A549 (cell line): ENCODE results near the gene DOCK1. TPM values are rescaled to one million over a fixed set of nuclear protein-coding genes. Genes with fewer than 3 reads are reported as not detected.
A peak's percentile ranks its signal among the peaks of the same experiment; 100 is the strongest.

Experiments used
- ATAC-seq, 2 experiments: fragments of 200-7000 bp in 1 of 2; fragments of >200 bp in 1 of 2; cut with Nextera tagmentation in 1 of 2; cut with Tn5 transposase in 1 of 2; 3 replicates each; pipeline versions ENCODE4 v1.8.0 to v1.9.1; 2018 to 2020; ENCODE audit warnings: mild to moderate bottlenecking in 1 of 2, moderate library complexity in 1 of 2
- CTCF ChIA-PET: fragments of 300-600 bp; sonication (Branson Sonifier 250); formaldehyde crosslinking; extraction: SDS; loops from one replicate; lab custom pipeline; 2021; ENCODE audit warnings: antibody characterized with exemption, inconsistent platforms; lab: Yijun Ruan, JAX
- POLR2A ChIA-PET: fragments of 350-600 bp; formaldehyde crosslinking; extraction: SDS; loops from one replicate; lab custom pipeline; 2021; ENCODE audit warnings: antibody characterized with exemption, inconsistent platforms; lab: Yijun Ruan, JAX
- DNase-seq, 2 experiments: peaks; one replicate each; pipeline versions ENCODE4 v3.0.0 to v3.0.0-alpha.2; 2011 to 2016; ENCODE audit warnings: low read depth in 1 of 2, low spot score in 1 of 2
- FAIRE-seq: peaks from 2 replicates; lab custom pipeline; 2011; peaks lifted over from hg19 to GRCh38; lab: Jason Lieb, UNC
- H3K27ac ChIP-seq, 2 experiments: fragments of >200 bp; sonication (Bioruptor Twin); formaldehyde crosslinking; 3 replicates each; pipeline ENCODE4 v1.5.1; 2016 to 2017
- H3K4me1 ChIP-seq: fragments of >200 bp; sonication (Bioruptor Twin); formaldehyde crosslinking; 3 replicates; pipeline ENCODE4 v1.6.1; 2016
- H3K4me2 ChIP-seq: fragments of >200 bp; sonication (Bioruptor Twin); formaldehyde crosslinking; 3 replicates; pipeline ENCODE4 v1.6.1; 2016
- H3K4me3 ChIP-seq: fragments of >200 bp; sonication (Bioruptor Twin); formaldehyde crosslinking; 3 replicates; pipeline ENCODE4 v1.5.1; 2016
- H3K9me3 ChIP-seq: fragments of >200 bp; sonication (Bioruptor Twin); formaldehyde crosslinking; 3 replicates; pipeline ENCODE4 v1.6.1; 2016
- BCL3 ChIP-seq: fragments of >200 bp; sonication (Bioruptor Twin); formaldehyde crosslinking; IDR thresholded peaks from 3 replicates; pipeline ENCODE4 v1.6.1; 2016
- CBX8 ChIP-seq: fragments of 200-600 bp; sonication (generic); IDR thresholded peaks from 2 replicates; pipeline ENCODE4 v1.6.1; 2016
- CHD2 ChIP-seq: fragments of 150-350 bp; IDR thresholded peaks from 2 replicates; pipeline ENCODE4 v1.6.1; 2014; ENCODE audit warnings: low read length; ENCODE audit not compliant: partially characterized antibody
- CHD4 ChIP-seq: fragments of 200-600 bp; sonication (generic); IDR thresholded peaks from 2 replicates; pipeline ENCODE4 v1.6.1; 2016; ENCODE audit warnings: antibody characterized with exemption, mild to moderate bottlenecking, borderline replicate concordance
- E2F6 ChIP-seq: IDR thresholded peaks from 2 replicates; pipeline ENCODE4 v1.6.1; 2012; ENCODE audit warnings: low read depth, borderline replicate concordance
- ELK1 ChIP-seq: fragments of 150-350 bp; IDR thresholded peaks from 2 replicates; pipeline ENCODE4 v1.6.1; 2014; ENCODE audit warnings: low read depth, mild to moderate bottlenecking, low read length
- EP300 ChIP-seq, 2 experiments: fragments of >200 bp; sonication (Bioruptor Twin); formaldehyde crosslinking; IDR thresholded peaks; 2 replicates in 1 of 2; 3 replicates in 1 of 2; pipeline ENCODE4 v1.6.1; 2016 to 2017
- ESRRA ChIP-seq: fragments of 150-350 bp; IDR thresholded peaks from 2 replicates; pipeline ENCODE4 v1.6.1; 2014; ENCODE audit warnings: mild to moderate bottlenecking, low read length, borderline replicate concordance
- HOXB13 ChIP-seq: fragments of 250-450 bp; sonication (Bioruptor Pico); IDR thresholded peaks from 2 replicates; pipeline ENCODE4 v1.5.0; 2020; ENCODE audit warnings: low read depth, mild to moderate bottlenecking, moderate library complexity
- NFE2L2 ChIP-seq: fragments of 150-350 bp; conservative IDR thresholded peaks from 2 replicates; pipeline ENCODE4 v1.6.1; 2014; ENCODE audit warnings: low read length
- PBX3 ChIP-seq: IDR thresholded peaks from 2 replicates; pipeline ENCODE4 v1.6.1; 2012
- PHF8 ChIP-seq: fragments of 200-600 bp; sonication (generic); IDR thresholded peaks from 2 replicates; pipeline ENCODE4 v1.6.1; 2016; ENCODE audit warnings: low read depth, mild to moderate bottlenecking, antibody characterized with exemption, moderate library complexity, borderline replicate concordance
- REST ChIP-seq: fragments of 200-600 bp; sonication (generic); IDR thresholded peaks from 2 replicates; pipeline ENCODE4 v1.6.1; 2016; ENCODE audit warnings: antibody characterized with exemption, mild to moderate bottlenecking, moderate library complexity
- RNF2 ChIP-seq: fragments of 200-600 bp; sonication (generic); IDR thresholded peaks from 2 replicates; pipeline ENCODE4 v1.6.1; 2016; ENCODE audit warnings: low read depth, mild to moderate bottlenecking, antibody characterized with exemption, moderate library complexity, borderline replicate concordance
- USF2 ChIP-seq: fragments of 450-650 bp; IDR thresholded peaks from 2 replicates; pipeline ENCODE4 v1.6.1; 2014; ENCODE audit warnings: antibody characterized with exemption
- whole genome bisulfite sequencing: methylation state at CpG from one replicate; pipeline ENCODE4 v1.1.6; 2017; ENCODE audit errors: missing lambda C conversion rate; 5-methylcytosine and 5-hydroxymethylcytosine counted together
- polyA plus RNA-seq, 4 experiments: library from polyadenylated mRNA; depleted of rRNA in 3 of 4; stranded (reverse); fragments of >200 nt; fragmentation: RNase III in 1 of 4; extraction: RNeasy Plus Mini Kit Qiagen cat#74134 plus additional on column Dnase treatment in 1 of 4; gene quantifications; 2 replicates in 3 of 4; 3 replicates in 1 of 4; pipeline ENCODE4 v1.2.3, GENCODE V29; 2011 to 2017

DOCK1 gene
- polyA plus RNA-seq, 2 of the 4 experiments (the other 2 are of a cell fraction), result 22.6 to 28.2 TPM

- Histone ChIP-seq H3K9me3 (peaks cover 5% of the 10 kb centered on the region; the same call in 1 of the 3 replicates), H3K4me2 (no peak overlapping the region), H3K4me3 (no peak overlapping the region), H3K4me1 (no peaks in the 10 kb centered on the region), H3K27ac (no peak overlapping the region)
- POLR2A ChIA-PET, result no interaction called here
- 77% methylated on average over 9 of the region's 9 CpGs for WGBS
- ATAC-seq, result no peak
- no peak for FAIRE-seq
- no peak for TF ChIP-seq CHD2
- TF ChIP-seq BCL3, result no peak
- no peak for TF ChIP-seq USF2
- TF ChIP-seq EP300 (IDR thresholded peaks at IDR 0.05), result no peak
- TF ChIP-seq CHD4, result no peak
- no peak for TF ChIP-seq CBX8
- no peak for TF ChIP-seq REST
- TF ChIP-seq PBX3, result no peak
- no peak for TF ChIP-seq PHF8
- CTCF ChIA-PET, result interaction anchor here (0.8 kb wide), 1 partner anchor 27 kb away, joined by 3 read pairs; no protein-coding TSS in a partner anchor
- DNase-seq, result no peak
These were observed 550.9 kb downstream of the DOCK1 start for GRCh38 chr10:127456122-127456521.

GRCh38 chr10:127458016-127458810 is 553.0 kb downstream of the DOCK1 start:
- 0 out of 6 replicates have a peak, but pooled peaks of 1 of the 2 experiments have one; percentile 39 for ATAC-seq
- no peak for FAIRE-seq
- H3K4me1 ChIP-seq, result no peaks in the 10 kb centered on the region
- CTCF ChIA-PET, result no interaction called here
- H3K9me3 ChIP-seq, result peaks cover 5% of the 10 kb centered on the region; the same call in 1 of the 3 replicates
- H3K4me3 ChIP-seq, result no peak overlapping the region
- POLR2A ChIA-PET, result no interaction called here
- H3K4me2 ChIP-seq, result no peak overlapping the region
- no peak overlapping the region for H3K27ac ChIP-seq
- TF ChIP-seq ELK1, result no peak
- no peak for TF ChIP-seq ESRRA
- TF ChIP-seq NFE2L2, result no peak
- TF ChIP-seq CBX8, result no peak
- TF ChIP-seq RNF2, result no peak
- TF ChIP-seq E2F6, result no peak
- TF ChIP-seq HOXB13 (CRISPR knock-in tag), result no peak
- TF ChIP-seq, all 56 proteins: peak for 0
- 70% methylated on average over 11 of the region's 11 CpGs for WGBS
- no peak for DNase-seq
